ENCODE results near the gene FAM13C.

Gene FAM13C

GRCh38 chr10:59397961-59398360 lies 35.6 kb upstream of the FAM13C start:
- no peaks in the 10 kb centered on the region for H3K79me2 ChIP-seq (ENCODE audit: low read length)
- no peaks in the 10 kb centered on the region for H3K9me2 ChIP-seq (replicated peaks; ENCODE audit: insufficient read depth, low read length)
- H3K4me3 ChIP-seq (ENCODE audit: low read length) = no peak overlapping the region
- H3K4me2 ChIP-seq (ENCODE audit: low read depth, low read length) = no peak overlapping the region
- no peak overlapping the region for H3K27ac ChIP-seq (ENCODE audit: low read length)
- H4K20me1 ChIP-seq (ENCODE audit: insufficient read depth, low read length) = no peaks in the 10 kb centered on the region
- H3K27me3 ChIP-seq (replicated peaks; ENCODE audit: insufficient read depth, low read length) = no peaks in the 10 kb centered on the region
- H3F3A ChIP-seq (ENCODE audit: insufficient read depth, low read length) = no peaks in the 10 kb centered on the region
- TF ChIP-seq CTCF (IDR thresholded peaks at IDR 0.05; ENCODE audit: low read length) (no peak), EZH2 (optimal IDR thresholded peaks at IDR 0.05; ENCODE audit: low read depth, low read length) (no peak), EZH2phosphoT487 (IDR thresholded peaks at IDR 0.05; ENCODE audit: low read length) (no peak)
- DNase-seq = no peak
- H3K9ac ChIP-seq (ENCODE audit: low read length) = no peak overlapping the region
- no peaks in the 10 kb centered on the region for H3K4me1 ChIP-seq (ENCODE audit: low read length)
- no peaks in the 10 kb centered on the region for H3K36me3 ChIP-seq (replicated peaks; ENCODE audit: insufficient read depth, low read length)
- H3K9me3 ChIP-seq (replicated peaks; ENCODE audit: insufficient read depth, low read length) = no peaks in the 10 kb centered on the region
- no peak overlapping the region for H2AFZ ChIP-seq (ENCODE audit: low read length)

DNA sequence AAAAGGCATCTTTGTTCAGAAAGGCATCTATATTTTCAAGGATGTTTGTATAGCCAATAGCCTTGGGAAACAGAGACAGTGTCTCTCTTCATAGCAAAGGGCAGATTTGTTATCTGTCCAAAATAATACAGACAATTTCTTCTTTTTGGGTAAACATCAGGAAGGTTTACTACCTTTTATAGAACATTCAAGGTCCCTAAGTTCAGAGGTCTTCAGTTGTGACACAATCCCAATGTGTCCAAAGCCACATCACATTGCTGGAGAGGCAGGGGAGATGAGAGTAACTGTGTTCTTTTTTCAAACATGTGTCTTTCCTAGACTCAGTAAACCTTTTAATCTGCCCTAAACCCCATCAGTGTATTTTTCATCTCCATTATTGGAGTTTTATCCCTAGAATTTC lies 33.6 kb upstream of the FAM13C start:
- TF ChIP-seq EZH2phosphoT487 (IDR thresholded peaks at IDR 0.05; ENCODE audit: low read length) (no peak), EZH2 (optimal IDR thresholded peaks at IDR 0.05; ENCODE audit: low read depth, low read length) (no peak), CTCF (IDR thresholded peaks at IDR 0.05; ENCODE audit: low read length) (no peak)
- H3K4me1 ChIP-seq (ENCODE audit: low read length) = no peaks in the 10 kb centered on the region
- no peaks in the 10 kb centered on the region for H3K9me3 ChIP-seq (replicated peaks; ENCODE audit: insufficient read depth, low read length)
- no peaks in the 10 kb centered on the region for H4K20me1 ChIP-seq (ENCODE audit: insufficient read depth, low read length)
- H3K4me3 ChIP-seq (ENCODE audit: low read length) = no peak overlapping the region
- H3K27me3 ChIP-seq (replicated peaks; ENCODE audit: insufficient read depth, low read length) = no peaks in the 10 kb centered on the region
- H3K9ac ChIP-seq (ENCODE audit: low read length) = no peak overlapping the region
- no peaks in the 10 kb centered on the region for H3F3A ChIP-seq (ENCODE audit: insufficient read depth, low read length)
- H3K9me2 ChIP-seq (replicated peaks; ENCODE audit: insufficient read depth, low read length) = no peaks in the 10 kb centered on the region
- no peak overlapping the region for H3K4me2 ChIP-seq (ENCODE audit: low read depth, low read length)
- no peak overlapping the region for H2AFZ ChIP-seq (ENCODE audit: low read length)
- no peak overlapping the region for H3K27ac ChIP-seq (ENCODE audit: low read length)
- H3K36me3 ChIP-seq (replicated peaks; ENCODE audit: insufficient read depth, low read length) = no peaks in the 10 kb centered on the region
- no peaks in the 10 kb centered on the region for H3K79me2 ChIP-seq (ENCODE audit: low read length)
- no peak for DNase-seq

GRCh38 chr10:59393349-59393748 lies 31.0 kb upstream of the FAM13C start:
- H3K4me2 ChIP-seq (ENCODE audit: low read depth, low read length) = no peak overlapping the region
- no peaks in the 10 kb centered on the region for H4K20me1 ChIP-seq (ENCODE audit: insufficient read depth, low read length)
- H3K27ac ChIP-seq (ENCODE audit: low read length) = no peak overlapping the region
- no peak for DNase-seq
- H3K79me2 ChIP-seq (ENCODE audit: low read length) = no peaks in the 10 kb centered on the region
- no peak for TF ChIP-seq EZH2 (optimal IDR thresholded peaks at IDR 0.05; ENCODE audit: low read depth, low read length)
- no peak for TF ChIP-seq CTCF (IDR thresholded peaks at IDR 0.05; ENCODE audit: low read length)
- no peak for TF ChIP-seq EZH2phosphoT487 (IDR thresholded peaks at IDR 0.05; ENCODE audit: low read length)
- no peaks in the 10 kb centered on the region for H3K27me3 ChIP-seq (replicated peaks; ENCODE audit: insufficient read depth, low read length)
- no peaks in the 10 kb centered on the region for H3K9me2 ChIP-seq (replicated peaks; ENCODE audit: insufficient read depth, low read length)
- no peaks in the 10 kb centered on the region for H3K36me3 ChIP-seq (replicated peaks; ENCODE audit: insufficient read depth, low read length)
- no peak overlapping the region for H3K9ac ChIP-seq (ENCODE audit: low read length)
- H3K4me3 ChIP-seq (ENCODE audit: low read length) = no peak overlapping the region
- H3K4me1 ChIP-seq (ENCODE audit: low read length) = no peaks in the 10 kb centered on the region
- H3K9me3 ChIP-seq (replicated peaks; ENCODE audit: insufficient read depth, low read length) = no peaks in the 10 kb centered on the region
- H3F3A ChIP-seq (ENCODE audit: insufficient read depth, low read length) = no peaks in the 10 kb centered on the region
- H2AFZ ChIP-seq (ENCODE audit: low read length) = no peak overlapping the region

All from MM.1S (cell line).